ENCODE data around the gene PCGF3. TPM values are rescaled to one million over a fixed set of nuclear protein-coding genes. Genes with fewer than 3 reads are reported as not detected.

The PCGF3 gene
- total and polyA plus RNA-seq, 9 of the 15 experiments (the other 6 are each of a cell fraction or from before 2014, with no cell fraction given), result 2.6 to 46.1 (median 20.3) TPM

DNA sequence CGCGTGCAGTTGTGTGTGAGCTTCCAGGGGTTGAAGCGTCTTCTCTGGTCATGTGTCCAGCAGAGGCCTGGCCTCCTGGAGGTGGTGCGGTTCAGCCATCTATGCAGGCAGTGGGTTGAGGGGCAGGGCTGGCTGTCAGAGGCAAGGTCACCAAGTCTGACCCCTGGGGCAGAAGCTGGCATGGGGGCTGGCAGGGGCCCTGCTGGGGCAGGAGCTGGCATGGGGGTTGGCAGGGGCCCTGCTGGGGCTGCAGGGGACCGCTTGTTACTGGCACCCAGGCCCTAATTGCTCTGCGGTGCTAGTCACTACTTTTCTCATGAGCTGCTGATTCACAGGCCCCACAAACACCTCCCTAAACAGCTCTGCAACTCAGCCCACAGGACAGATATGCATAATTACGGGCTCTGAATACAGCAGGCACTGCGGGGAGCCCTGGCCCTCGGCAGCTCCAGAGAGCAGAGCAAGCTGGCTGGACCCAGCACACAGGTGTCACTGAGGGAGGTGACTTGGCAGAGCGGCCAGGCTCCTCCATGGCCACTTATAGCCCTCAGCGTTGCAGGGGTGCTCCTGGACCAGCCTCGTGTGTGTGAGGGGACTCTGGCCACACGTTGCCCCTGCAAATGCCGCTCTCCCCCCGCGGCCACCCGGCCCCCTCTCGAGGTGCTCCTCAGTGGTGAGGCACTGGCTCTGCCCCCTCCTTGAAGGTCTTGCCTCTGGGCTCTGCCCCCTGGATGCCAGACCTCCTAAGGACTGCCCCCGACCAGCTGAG lies 87.6 kb downstream of the PCGF3 start (continued):
- no peak for TF ChIP-seq SP1 (CRISPR knock-in tag; IDR thresholded peaks at IDR 0.05)

DNA sequence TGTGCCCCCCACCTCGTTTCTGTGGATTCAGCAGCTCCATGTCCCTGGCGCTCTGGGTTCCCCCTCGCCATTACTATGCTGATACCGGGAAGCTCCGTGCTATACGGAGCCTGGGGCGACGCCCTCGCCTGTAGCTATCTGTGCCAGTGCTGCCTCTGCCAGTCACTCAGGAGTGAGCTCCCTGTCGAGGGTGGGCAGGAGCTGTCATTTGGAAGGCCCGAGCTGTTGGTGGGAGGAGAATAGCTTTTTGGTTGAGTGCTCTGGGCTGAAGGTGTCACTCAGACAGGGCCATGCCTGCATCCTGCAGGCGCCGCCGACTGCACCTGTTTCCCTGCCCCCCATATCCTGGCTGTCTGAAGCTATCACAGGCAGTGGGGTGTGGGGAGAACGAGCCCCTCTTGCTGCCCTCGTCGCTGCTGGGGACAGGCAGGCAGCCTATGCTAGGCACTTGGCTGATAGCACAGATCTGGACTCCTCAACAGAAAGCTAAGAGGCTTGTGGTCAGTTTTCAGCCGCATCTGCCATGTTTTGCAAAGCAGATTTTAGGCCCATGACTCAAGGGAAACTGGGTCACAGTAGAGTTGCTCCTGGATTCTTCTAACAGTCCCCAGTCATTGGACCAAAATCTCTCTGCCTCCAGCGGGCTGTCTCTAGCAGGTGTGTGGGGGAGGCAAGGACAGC lies 88.4 kb downstream of the PCGF3 start:
- no peak for DNase-seq (ENCODE audit: extremely low read depth in 1 of 4, low spot score in 3 of 4)
- WGBS (ENCODE audit: insufficient coverage, low coverage, missing lambda C conversion rate), result 10% methylated on average over 19 of the region's 19 CpGs
- Histone ChIP-seq H3K4me1 (replicated peaks in 1 of 2; ENCODE audit: control insufficient read depth in 2 of 2, insufficient read depth in 2 of 2, low read length in 2 of 2) (peaks cover 0 to 61% of the 10 kb centered on the region in 2 experiments; a peak in 3 of 5 replicates), H3K79me2 (ENCODE audit: control insufficient read depth, insufficient read depth, low read length) (no peaks in the 10 kb centered on the region), H3K9me3 (replicated peaks; ENCODE audit: control insufficient read depth, insufficient read depth, low read depth, low read length) (no peaks in the 10 kb centered on the region), H2AFZ (ENCODE audit: low read depth, low read length) (no peak overlapping the region), H3K9ac (ENCODE audit: insufficient read depth in 1 of 2, low read depth in 2 of 2, low read length in 2 of 2) (peak overlapping the region in 1 of 2 experiments; percentile 28; a peak in 1 of 4 replicates), H3K4me2 (ENCODE audit: insufficient read depth, low read length) (no peak overlapping the region), H3K36me3 (ENCODE audit: control insufficient read depth, insufficient read depth, low read length) (no peaks in the 10 kb centered on the region), H3K27me3 (ENCODE audit: control insufficient read depth in 2 of 2, insufficient read depth in 2 of 2, low read length in 2 of 2) (peaks cover 15 to 40% of the 10 kb centered on the region in 2 experiments), H3K4me3 (no peak overlapping the region), H3K27ac (ENCODE audit: extremely low read depth, low read depth, low read length) (no peak overlapping the region), H4K20me1 (replicated peaks; ENCODE audit: control insufficient read depth, insufficient read depth, low read length) (0 out of 2 replicates have a peak, but pooled peaks cover 3% of the 10 kb centered on the region), H3K9me1 (ENCODE audit: control insufficient read depth, insufficient read depth, low read length) (no peaks in the 10 kb centered on the region)
- TF ChIP-seq LARP7 (IDR thresholded peaks at IDR 0.05) (no peak), ZNF584 (CRISPR knock-in tag; IDR thresholded peaks at IDR 0.05; ENCODE audit: low read depth) (no peak), RBFOX2 (IDR thresholded peaks at IDR 0.05; ENCODE audit: low read depth, low read length) (peak; percentile 15; the same call in 1 of the 2 replicates), SRSF9 (IDR thresholded peaks at IDR 0.05; ENCODE audit: borderline replicate concordance, low read depth, low read length) (no peak)
- intact Hi-C loops (cut with micrococcal nuclease) (no loop called here), in situ Hi-C loops (cut with MboI) (no loop called here)
- no peak for FAIRE-seq
- POLR2A ChIA-PET, result interaction anchor here (0.6 to 2.5 kb wide), 4 partner anchors 9 to 122 kb away, joined by 3 to 15 read pairs (median 3); no protein-coding TSS in a partner anchor
- CTCF ChIA-PET (ENCODE audit: low intra/inter-chr PET ratio), result no interaction called here
- BruUV-seq (replicated peaks), result no TSS peak
- ATAC-seq, result no peak

Data from K562 (cell line).